Heart right ventricle (tissue), 16 donors: ENCODE data around the gene TRPV6. TPM values are rescaled to one million over a fixed set of nuclear protein-coding genes. Genes with fewer than 3 reads are reported as not detected.

Experiments
- ATAC-seq, 8 donors: fragments of 200-7000 bp; cut with Tn5 transposase; one replicate each; pipeline ENCODE4 v1.9.1; 2020; ENCODE audit warnings: mild to moderate bottlenecking in 8 of 8, moderate library complexity in 8 of 8, moderate number of reproducible peaks in 1 of 8
- DNase-seq, 2 donors: peaks; one replicate each; pipeline ENCODE4 v3.0.0-alpha.2; 2020
- H3K27ac ChIP-seq, 10 donors: fragments of 200-600 bp; sonication (generic) in 2 of 10; one replicate each; pipeline versions ENCODE4 v1.5.0 to v1.8.0; 2020 to 2022; ENCODE audit warnings: mild to moderate bottlenecking in 3 of 10
- H3K27me3 ChIP-seq, 7 donors: fragments of 200-600 bp; one replicate each; pipeline ENCODE4 v1.8.0; 2021 to 2022; ENCODE audit warnings: mild to moderate bottlenecking in 2 of 7
- H3K36me3 ChIP-seq, 9 donors: fragments of 200-600 bp; sonication (generic) in 1 of 9; one replicate each; pipeline versions ENCODE4 v1.5.0 to v1.8.0; 2020 to 2022; ENCODE audit warnings: mild to moderate bottlenecking in 2 of 9
- H3K4me1 ChIP-seq, 9 donors: fragments of 200-600 bp; sonication (generic) in 1 of 9; one replicate each; pipeline versions ENCODE4 v1.5.0 to v1.8.0; 2020 to 2022; ENCODE audit warnings: mild to moderate bottlenecking in 4 of 9
- H3K4me3 ChIP-seq, 10 donors: fragments of 200-600 bp; sonication (generic) in 2 of 10; one replicate each; pipeline versions ENCODE4 v1.5.0 to v1.8.0; 2020 to 2022; ENCODE audit warnings: mild to moderate bottlenecking in 7 of 10, moderate library complexity in 2 of 10
- H3K9me3 ChIP-seq, 11 donors: fragments of 200-600 bp in 10 of 11; sonication (generic) in 2 of 11; one replicate each; pipeline versions ENCODE4 v1.5.0 to v1.8.0; 2013 to 2022; ENCODE audit warnings: mild to moderate bottlenecking in 2 of 11, control low read depth in 1 of 11, moderate library complexity in 1 of 11
- CTCF ChIP-seq, 9 donors: fragments of 200-600 bp; sonication (generic) in 2 of 9; IDR thresholded peaks; one replicate each; pipeline versions ENCODE4 v1.5.0 to v1.8.0; 2021 to 2022; ENCODE audit warnings: antibody characterized with exemption in 9 of 9, mild to moderate bottlenecking in 5 of 9, moderate library complexity in 1 of 9
- WGBS, 2 donors: extraction: QIAGEN DNeasy Blood & Tissue Kit; methylation state at CpG; one replicate each; pipeline ENCODE4 v1.1.7; 2013; ENCODE audit warnings: inconsistent platforms in 1 of 2; 5-methylcytosine and 5-hydroxymethylcytosine counted together
- intact Hi-C, 10 donors: fragments of 100-400 bp; cut with DNase I; formaldehyde crosslinking; loops; one replicate each; pipeline versions ENCODE4 v1.11.1 to v1.14.2; 2022
- polyA plus RNA-seq, 2 donors: library from polyadenylated mRNA; stranded (reverse); fragments of 200-250 nt; gene quantifications; one replicate each; pipeline ENCODE4 v1.2.3, GENCODE V29; 2013
- total RNA-seq, 10 donors: library from RNA; stranded (reverse); fragmentation: NEBNext Ultra II Directional in 3 of 10; extraction: Animal tissue kit (Norgen Biotek cat#: 25700) in 3 of 10; gene quantifications; one replicate each; pipeline versions ENCODE4 v1.2.1 to v1.2.4, GENCODE V29; 2021 to 2023
- donor health status: Arrhythmogenic right ventricular cardiomyopathy.
- donor health status: ischemic (EF 13 %, LVEDD 7.1; RV severe dilation, severe dysfunction).
- donor health status: healthy with polysubstance abuse.
- donor health status: DM: no; HTN: yes; CAD: no.
- donor health status: DM: no; HTN: no; CAD: no.
- donor health status: ischemic (EF 25% LVEDD 6.9; RV normal size, moderate dysfunction).
- donor health status: ischemic (EF 25% LVEDD 5.7; RV mildly dilated, moderate dysfunction).
- donor health status: healthy.
- donor health status: DM: yes; HTN: yes; CAD: no.
- donor health status: Ischemic cardiomyopathy.
- donor health status: ischemic (EF 35%, LVEDD 5.7; RV mildly dilated, moderate dysfunction).
- donor health status: nonischemic (EF 11% LVEDD 7.7; RV severe dilation, severe dysfunction).
- donor health status: DM: yes; HTN: yes; CAD: no.
- donor health status: PGD.
- donor health status: ischemic (EF 29% LVEDD 5.4; RV normal size, mild dysfunction).
- donor health status: nonischemic (EF 23%, LVEDD 6.1; RV moderate dilation, normal function).

Gene TRPV6
- total and polyA plus RNA-seq, 12 donors, result 0.03 TPM; not detected in 11

- no peak overlapping the region for H3K27ac ChIP-seq
- H3K4me1 ChIP-seq, result no peaks in the 10 kb centered on the region
- 27 to 32% methylated on average over 8 of the region's 8 CpGs for WGBS, 2 donors
- H3K4me3 ChIP-seq, result no peak overlapping the region
- H3K36me3 ChIP-seq, result no peaks in the 10 kb centered on the region
- TF ChIP-seq CTCF (IDR thresholded peaks at IDR 0.05), result peak in 8 of 9 donors; percentile 33 to 82 (median 52)
- DNase-seq (no peak), ATAC-seq (no peak)
- intact Hi-C loops, result loop anchor here in 2 of 10 donors (5.0 to 10.0 kb wide), 2 partner anchors 114 to 121 kb away; no protein-coding TSS in a partner anchor
- no peaks in the 10 kb centered on the region for H3K9me3 ChIP-seq
- H3K27me3 ChIP-seq, result peaks cover 0 to 61% (median 35%) of the 10 kb centered on the region in 7 donors
These were observed 4.6 kb downstream of the TRPV6 start for GRCh38 chr7:142880876-142881505.

- DNase-seq (no peak), ATAC-seq (no peak)
- no peak for TF ChIP-seq CTCF (IDR thresholded peaks at IDR 0.05)
- Histone ChIP-seq H3K4me3 (no peak overlapping the region), H3K27ac (no peak overlapping the region), H3K9me3 (no peaks in the 10 kb centered on the region), H3K36me3 (no peaks in the 10 kb centered on the region), H3K27me3 (peaks cover 0 to 50% (median 35%) of the 10 kb centered on the region in 7 donors), H3K4me1 (no peaks in the 10 kb centered on the region)
- WGBS, 2 donors, result 86 to 87% methylated on average over 5 of the region's 5 CpGs
- intact Hi-C loops, result no loop called here
These were observed 6.5 kb downstream of the TRPV6 start for GRCh38 chr7:142879060-142879459.

GRCh38 chr7:142878315-142878714 lies 7.2 kb downstream of the TRPV6 start:
- WGBS, 2 donors, result 80 to 85% methylated on average over 3 of the region's 3 CpGs
- Histone ChIP-seq H3K27me3 (peaks cover 0 to 47% (median 33%) of the 10 kb centered on the region in 7 donors), H3K36me3 (no peaks in the 10 kb centered on the region), H3K4me1 (no peaks in the 10 kb centered on the region), H3K4me3 (no peak overlapping the region), H3K27ac (no peak overlapping the region), H3K9me3 (no peaks in the 10 kb centered on the region)
- DNase-seq, result no peak
- no peak for ATAC-seq
- intact Hi-C loops, result no loop called here
- no peak for TF ChIP-seq CTCF (IDR thresholded peaks at IDR 0.05)

DNA sequence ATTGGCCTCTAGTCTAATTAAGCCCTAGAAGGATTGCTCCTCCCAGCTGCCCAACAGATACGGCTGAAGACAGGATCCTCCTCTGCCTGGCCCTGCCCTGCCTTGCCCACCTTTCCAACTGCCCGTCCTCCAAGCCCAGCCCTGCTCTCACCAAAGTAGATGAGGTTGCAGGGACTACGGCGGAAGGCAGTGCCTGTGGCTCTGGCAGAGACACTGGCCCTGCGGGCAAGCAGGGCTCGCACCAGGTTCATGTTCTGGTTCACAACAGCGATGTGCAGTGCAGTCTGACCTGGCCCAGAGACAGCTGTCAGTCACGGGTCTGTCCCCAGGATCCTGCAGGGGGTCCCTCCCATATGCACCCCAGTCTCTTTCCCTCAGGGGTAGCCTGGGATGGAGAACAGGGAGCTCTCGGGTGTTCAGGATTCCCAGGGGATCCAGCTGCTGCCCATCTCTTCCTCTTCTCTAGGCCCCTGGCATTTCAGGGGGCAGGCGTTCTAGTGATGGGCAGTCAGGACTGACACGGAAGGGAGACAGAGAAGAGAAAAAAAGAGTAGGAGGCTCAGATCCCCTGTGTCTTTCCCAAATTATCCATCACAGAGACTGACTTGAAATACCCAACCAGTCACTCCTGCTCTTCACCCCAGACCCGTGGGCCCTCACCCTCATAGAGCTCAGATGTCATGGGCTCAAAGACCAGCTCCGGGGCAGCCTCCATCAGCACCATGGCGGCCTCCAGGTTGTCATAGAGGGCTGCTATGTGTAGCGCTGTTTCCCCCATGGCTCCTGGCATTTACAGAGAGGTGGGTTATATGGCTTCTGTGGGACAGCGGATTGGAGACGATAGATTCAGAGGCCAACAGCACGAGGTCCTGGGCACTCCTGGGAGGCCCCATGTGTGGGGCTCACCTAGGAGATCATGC lies 8.3 kb downstream of the TRPV6 start:
- H3K27me3 ChIP-seq, result peaks cover 0 to 42% (median 25%) of the 10 kb centered on the region in 7 donors
- H3K4me1 ChIP-seq, result no peaks in the 10 kb centered on the region
- no peak for TF ChIP-seq CTCF (IDR thresholded peaks at IDR 0.05)
- no peaks in the 10 kb centered on the region for H3K36me3 ChIP-seq
- H3K27ac ChIP-seq, result no peak overlapping the region
- DNase-seq (no peak), ATAC-seq (no peak)
- no peak overlapping the region for H3K4me3 ChIP-seq
- H3K9me3 ChIP-seq, result no peaks in the 10 kb centered on the region
- intact Hi-C loops, result no loop called here
- 83% methylated on average over 18 of the region's 18 CpGs for WGBS, 2 donors
